HL-60/S4 (cell line): ENCODE data around the gene VSX1.

Source experiments
- in situ Hi-C: fragments of 300-500 bp; cut with MboI; formaldehyde crosslinking; loops from 2 replicates; pipeline ENCODE4 v1.14.3; 2022; ENCODE audit warnings: low sequenced_read_pairs

The VSX1 gene

GRCh38 chr20:25025986-25026605 is 55.8 kb downstream of the VSX1 start:
- in situ Hi-C loops: no loop called here
